SW 1271 (cell line): ENCODE measurements around the gene DNAJB13.

Source experiments
- DNase-seq, 2 experiments: peaks; one replicate each; lab custom pipeline; 2025; lab: John Stamatoyannopoulos, UW

DNAJB13 gene

GRCh38 chr11:73951797-73952196 is 971 bp downstream of the DNAJB13 start:
- DNase-seq: no peak

GRCh38 chr11:73956876-73957653 is 6.2 kb downstream of the DNAJB13 start:
- DNase-seq: no peak

GRCh38 chr11:73957654-73958361 is 7.0 kb downstream of the DNAJB13 start:
- DNase-seq: no peak

GRCh38 chr11:73958521-73959141 is 7.8 kb downstream of the DNAJB13 start:
- DNase-seq: no peak

- DNase-seq: no peak
Measured at GRCh38 chr11:73961321-73961720, 10.5 kb downstream of the DNAJB13 start.

GRCh38 chr11:73962101-73962705 is 11.4 kb downstream of the DNAJB13 start:
- no peak for DNase-seq

- DNase-seq: no peak
Measured at GRCh38 chr11:73963861-73964260, 13.0 kb downstream of the DNAJB13 start.

- no peak for DNase-seq
Measured at GRCh38 chr11:73965076-73965763, 14.4 kb downstream of the DNAJB13 start.

GRCh38 chr11:73965764-73966121 is 14.9 kb downstream of the DNAJB13 start:
- DNase-seq: no peak

- DNase-seq: no peak
Measured at GRCh38 chr11:73968356-73968966, 17.6 kb downstream of the DNAJB13 start.

GRCh38 chr11:73969091-73969490 is 18.3 kb downstream of the DNAJB13 start:
- DNase-seq: no peak

GRCh38 chr11:73969991-73970800 is 19.4 kb downstream of the DNAJB13 start:
- no peak for DNase-seq

GRCh38 chr11:73971175-73971719 is 20.4 kb downstream of the DNAJB13 start:
- no peak for DNase-seq

- no peak for DNase-seq
Measured at GRCh38 chr11:73972187-73972586, 21.4 kb downstream of the DNAJB13 start.

- no peak for DNase-seq
Measured at GRCh38 chr11:73972620-73973449, 22.0 kb downstream of the DNAJB13 start.

GRCh38 chr11:73974604-73975478 is 24.0 kb downstream of the DNAJB13 start:
- DNase-seq: no peak

GRCh38 chr11:73975479-73975757 is 24.6 kb downstream of the DNAJB13 start:
- no peak for DNase-seq

- DNase-seq: no peak
Measured at GRCh38 chr11:73976451-73977151, 25.8 kb downstream of the DNAJB13 start.
